Measurements from ENCODE around the gene FBLN7.

DNA sequence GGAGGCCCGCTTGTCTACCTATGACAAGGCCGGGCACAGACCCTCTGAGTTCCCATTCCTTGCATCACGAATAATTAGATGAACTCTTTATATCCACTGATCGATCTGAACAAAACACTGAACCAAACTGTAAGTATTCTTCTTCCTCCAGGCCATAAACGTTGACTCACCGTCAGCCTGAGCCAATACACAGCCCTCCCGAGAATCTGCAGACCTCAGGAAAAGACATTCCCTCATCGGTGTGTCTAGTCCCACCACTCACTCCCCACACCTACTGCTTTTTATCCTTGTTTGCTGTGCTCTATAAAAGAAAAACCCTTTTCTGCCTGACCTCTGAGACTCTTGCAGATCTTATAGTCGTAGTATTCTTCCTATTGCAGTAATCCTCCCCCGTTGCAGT lies 42.1 kb upstream of the FBLN7 start:
- TF ChIP-seq, protein P1, sequence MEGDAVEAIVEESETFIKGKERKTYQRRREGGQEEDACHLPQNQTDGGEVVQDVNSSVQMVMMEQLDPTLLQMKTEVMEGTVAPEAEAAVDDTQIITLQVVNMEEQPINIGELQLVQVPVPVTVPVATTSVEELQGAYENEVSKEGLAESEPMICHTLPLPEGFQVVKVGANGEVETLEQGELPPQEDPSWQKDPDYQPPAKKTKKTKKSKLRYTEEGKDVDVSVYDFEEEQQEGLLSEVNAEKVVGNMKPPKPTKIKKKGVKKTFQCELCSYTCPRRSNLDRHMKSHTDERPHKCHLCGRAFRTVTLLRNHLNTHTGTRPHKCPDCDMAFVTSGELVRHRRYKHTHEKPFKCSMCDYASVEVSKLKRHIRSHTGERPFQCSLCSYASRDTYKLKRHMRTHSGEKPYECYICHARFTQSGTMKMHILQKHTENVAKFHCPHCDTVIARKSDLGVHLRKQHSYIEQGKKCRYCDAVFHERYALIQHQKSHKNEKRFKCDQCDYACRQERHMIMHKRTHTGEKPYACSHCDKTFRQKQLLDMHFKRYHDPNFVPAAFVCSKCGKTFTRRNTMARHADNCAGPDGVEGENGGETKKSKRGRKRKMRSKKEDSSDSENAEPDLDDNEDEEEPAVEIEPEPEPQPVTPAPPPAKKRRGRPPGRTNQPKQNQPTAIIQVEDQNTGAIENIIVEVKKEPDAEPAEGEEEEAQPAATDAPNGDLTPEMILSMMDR (IDR thresholded peaks at IDR 0.05): no peak
- TF ChIP-seq POLR2A (IDR thresholded peaks at IDR 0.05) (no peak), POLR2AphosphoS5 (IDR thresholded peaks at IDR 0.05) (no peak)

All from suprapubic skin (tissue), 4 donors.